BLaER1 treated with 17β-estradiol and CSF1 and Interleukin-3, amounts not matched to agents 10 nM and 100 nM (cell line): ENCODE data around the gene KLHL18.
A peak's percentile ranks its signal among the peaks of the same experiment; 100 is the strongest.
"Not testable (repeated sequence)": the region's sequence is repeated elsewhere in the genome, so short reads cannot be mapped to it uniquely, and the experiment has no call there.

Experiments used
- H3K27ac ChIP-seq, 11 experiments: shearing (Covaris generic); formaldehyde crosslinking; 2 replicates each; pipeline ENCODE4 v1.8.1; 2022
- H3K27me3 ChIP-seq, 11 experiments: shearing (Covaris generic); formaldehyde crosslinking; 2 replicates each; pipeline ENCODE4 v1.8.1; 2022
- H3K36me3 ChIP-seq, 11 experiments: shearing (Covaris generic); formaldehyde crosslinking; 2 replicates each; pipeline ENCODE4 v1.8.1; 2022
- H3K4me1 ChIP-seq, 10 experiments: shearing (Covaris generic); formaldehyde crosslinking; 2 replicates each; pipeline ENCODE4 v1.8.1; 2022
- H3K4me2 ChIP-seq, 11 experiments: shearing (Covaris generic); formaldehyde crosslinking; 2 replicates each; pipeline ENCODE4 v1.8.1; 2022
- H3K4me3 ChIP-seq, 10 experiments: shearing (Covaris generic); formaldehyde crosslinking; 2 replicates each; pipeline ENCODE4 v1.8.1; 2022
- H3K9ac ChIP-seq, 11 experiments: shearing (Covaris generic); formaldehyde crosslinking; 2 replicates each; pipeline ENCODE4 v1.8.1; 2022
- H3K9me3 ChIP-seq, 11 experiments: shearing (Covaris generic); formaldehyde crosslinking; replicated peaks in 1 of 11; 2 replicates each; pipeline ENCODE4 v1.8.1; 2022
- H4K20me1 ChIP-seq, 11 experiments: shearing (Covaris generic); formaldehyde crosslinking; 2 replicates each; pipeline ENCODE4 v1.8.1; 2022
- Cebpa-rat ChIP-seq, 11 experiments: shearing (Covaris generic); IDR thresholded peaks; 2 replicates each; pipeline ENCODE4 v1.8.1; 2022

The KLHL18 gene

GRCh38 chr3:47288966-47289910 lies 6.5 kb downstream of the KLHL18 start:
- peaks cover 51 to 81% (median 65%) of the 10 kb centered on the region in 11 experiments for H3K36me3 ChIP-seq
- H3K27ac ChIP-seq = peak overlapping the region in 4 of 11 experiments; percentile 6 to 51 (median 17); a peak in 5 of 22 replicates
- H3K4me1 ChIP-seq = peaks cover 19 to 76% (median 51%) of the 10 kb centered on the region in 10 experiments
- no peak for TF ChIP-seq Cebpa-rat (IDR thresholded peaks at IDR 0.05)
- H3K9ac ChIP-seq = 0 out of 22 replicates have a peak overlapping the region, but pooled peaks of 1 of the 11 experiments have one; percentile 6
- H3K9me3 ChIP-seq = peaks cover 0 to 3% (median 0%) of the 10 kb centered on the region in 11 experiments; a peak in 1 of 22 replicates
- no peaks in the 10 kb centered on the region for H3K27me3 ChIP-seq
- H3K4me2 ChIP-seq = peak overlapping the region in 8 of 11 experiments; percentile 8 to 75 (median 39); a peak in 13 of 22 replicates
- peaks cover 21 to 98% (median 66%) of the 10 kb centered on the region in 11 experiments; a peak in 20 of 22 replicates for H4K20me1 ChIP-seq
- no peak overlapping the region for H3K4me3 ChIP-seq

- Histone ChIP-seq H3K9me3 (peaks cover 0 to 3% (median 0%) of the 10 kb centered on the region in 11 experiments; a peak in 1 of 22 replicates), H3K36me3 (peaks cover 51 to 92% (median 71%) of the 10 kb centered on the region in 11 experiments), H3K4me3 (no peak overlapping the region), H3K4me1 (peaks cover 15 to 76% (median 42%) of the 10 kb centered on the region in 10 experiments), H3K27me3 (no peaks in the 10 kb centered on the region), H3K9ac (no peak overlapping the region), H3K27ac (no peak overlapping the region), H3K4me2 (peak overlapping the region in 5 of 11 experiments; percentile 4 to 28 (median 21); a peak in 5 of 22 replicates), H4K20me1 (peaks cover 38 to 98% (median 81%) of the 10 kb centered on the region in 11 experiments; a peak in 20 of 22 replicates)
- no peak for TF ChIP-seq Cebpa-rat (IDR thresholded peaks at IDR 0.05)
Observed at GRCh38 chr3:47291158-47291753, 8.5 kb downstream of the KLHL18 start.

- H3K4me3 ChIP-seq, H3K9ac ChIP-seq, H3K27ac ChIP-seq, H3K27me3 ChIP-seq, H3K9me3 ChIP-seq: not testable (repeated sequence)
- H4K20me1 ChIP-seq = peaks cover 43 to 98% (median 82%) of the 10 kb centered on the region in 11 experiments; a peak in 20 of 22 replicates
- peaks cover 51 to 86% (median 64%) of the 10 kb centered on the region in 11 experiments for H3K36me3 ChIP-seq
- peaks cover 21 to 76% (median 45%) of the 10 kb centered on the region in 10 experiments for H3K4me1 ChIP-seq
- peak overlapping the region in 2 of 11 experiments; percentile 4 to 21; a peak in 2 of 22 replicates for H3K4me2 ChIP-seq
Observed at GRCh38 chr3:47291754-47292420, 9.1 kb downstream of the KLHL18 start.

GRCh38 chr3:47293822-47294221 lies 11.1 kb downstream of the KLHL18 start:
- Histone ChIP-seq H3K4me3 (no peak overlapping the region), H3K36me3 (peaks cover 34 to 81% (median 60%) of the 10 kb centered on the region in 11 experiments), H3K27me3 (no peaks in the 10 kb centered on the region), H3K9ac (0 out of 22 replicates have a peak overlapping the region, but pooled peaks of 1 of the 11 experiments have one; percentile 11), H3K4me2 (peak overlapping the region in 2 of 11 experiments; percentile 24 to 34; a peak in 2 of 22 replicates), H3K4me1 (peaks cover 27 to 78% (median 49%) of the 10 kb centered on the region in 10 experiments), H3K27ac (no peak overlapping the region), H3K9me3 (no peaks in the 10 kb centered on the region), H4K20me1 (peaks cover 46 to 99% (median 85%) of the 10 kb centered on the region in 11 experiments; a peak in 20 of 22 replicates)
- TF ChIP-seq Cebpa-rat (IDR thresholded peaks at IDR 0.05) = no peak

GRCh38 chr3:47294392-47294791 lies 11.6 kb downstream of the KLHL18 start:
- H3K9ac ChIP-seq = 0 out of 22 replicates have a peak overlapping the region, but pooled peaks of 1 of the 11 experiments have one; percentile 11
- no peaks in the 10 kb centered on the region for H3K9me3 ChIP-seq
- peaks cover 28 to 81% (median 58%) of the 10 kb centered on the region in 11 experiments for H3K36me3 ChIP-seq
- H3K27me3 ChIP-seq = no peaks in the 10 kb centered on the region
- peak overlapping the region in 2 of 11 experiments; percentile 87 to 99; a peak in 2 of 22 replicates for H3K4me2 ChIP-seq
- H4K20me1 ChIP-seq = peaks cover 46 to 99% (median 80%) of the 10 kb centered on the region in 11 experiments; a peak in 20 of 22 replicates
- TF ChIP-seq Cebpa-rat (IDR thresholded peaks at IDR 0.05) = no peak
- no peak overlapping the region for H3K4me3 ChIP-seq
- H3K27ac ChIP-seq = no peak overlapping the region
- peaks cover 27 to 78% (median 45%) of the 10 kb centered on the region in 10 experiments for H3K4me1 ChIP-seq

GRCh38 chr3:47295322-47295721 lies 12.6 kb downstream of the KLHL18 start:
- peaks cover 27 to 76% (median 37%) of the 10 kb centered on the region in 10 experiments for H3K4me1 ChIP-seq
- peaks cover 20 to 72% (median 50%) of the 10 kb centered on the region in 11 experiments for H3K36me3 ChIP-seq
- no peak overlapping the region for H3K4me3 ChIP-seq
- no peaks in the 10 kb centered on the region for H3K9me3 ChIP-seq
- no peak overlapping the region for H3K27ac ChIP-seq
- H3K4me2 ChIP-seq = peak overlapping the region in 3 of 11 experiments; percentile 86 to 99 (median 87); a peak in 5 of 22 replicates
- no peak for TF ChIP-seq Cebpa-rat (IDR thresholded peaks at IDR 0.05)
- peaks cover 36 to 96% (median 77%) of the 10 kb centered on the region in 11 experiments; a peak in 20 of 22 replicates for H4K20me1 ChIP-seq
- no peak overlapping the region for H3K9ac ChIP-seq
- H3K27me3 ChIP-seq = no peaks in the 10 kb centered on the region

GRCh38 chr3:47295976-47296375 lies 13.2 kb downstream of the KLHL18 start:
- Histone ChIP-seq H3K9ac (no peak overlapping the region), H3K27ac (no peak overlapping the region), H3K4me1 (peaks cover 25 to 70% (median 31%) of the 10 kb centered on the region in 10 experiments), H3K4me3 (no peak overlapping the region), H3K4me2 (peak overlapping the region in 9 of 11 experiments; percentile 58 to 99 (median 82); a peak in 17 of 22 replicates), H3K27me3 (no peaks in the 10 kb centered on the region), H3K9me3 (no peaks in the 10 kb centered on the region), H3K36me3 (peaks cover 13 to 68% (median 44%) of the 10 kb centered on the region in 11 experiments), H4K20me1 (peaks cover 36 to 89% (median 71%) of the 10 kb centered on the region in 11 experiments; a peak in 20 of 22 replicates)
- TF ChIP-seq Cebpa-rat (IDR thresholded peaks at IDR 0.05) = no peak
